ENCODE results near the gene CCDC12. TPM values are rescaled to one million over a fixed set of nuclear protein-coding genes. Genes with fewer than 3 reads are reported as not detected.

CCDC12 gene
- total RNA-seq, 4 donors from 2014 or later = 14.3 to 52.2 (median 42.0) TPM

- TF ChIP-seq CTCF (IDR thresholded peaks at IDR 0.05) (no peak), POLR2A (IDR thresholded peaks at IDR 0.05) (no peak), EP300 (IDR thresholded peaks at IDR 0.05) (no peak), POLR2AphosphoS5 (IDR thresholded peaks at IDR 0.05) (no peak)
- Histone ChIP-seq H3K4me3 (peak overlapping the region in 1 of 2 donors; percentile 73), H3K27ac (no peak overlapping the region), H3K36me3 (no peaks in the 10 kb centered on the region), H3K27me3 (peaks cover 27% of the 10 kb centered on the region), H3K4me1 (peaks cover 0 to 68% (median 14%) of the 10 kb centered on the region in 3 donors), H3K9me3 (no peaks in the 10 kb centered on the region)
- 100% methylated on average over 1 of the region's 7 CpGs; no CpG with 5 or more reads in 1 of the 2 donors for WGBS, 2 donors (ENCODE audit: low coverage in 1 of 2)
- ATAC-seq = no peak
Measured at GRCh38 chr3:46884929-46885328, 91.6 kb downstream of the CCDC12 start.

GRCh38 chr3:46884427-46884826 lies 92.1 kb downstream of the CCDC12 start:
- no peak overlapping the region for H3K27ac ChIP-seq
- no peak for ATAC-seq
- no peak for TF ChIP-seq POLR2A (IDR thresholded peaks at IDR 0.05)
- TF ChIP-seq EP300 (IDR thresholded peaks at IDR 0.05) = no peak
- no peak for TF ChIP-seq POLR2AphosphoS5 (IDR thresholded peaks at IDR 0.05)
- TF ChIP-seq CTCF (IDR thresholded peaks at IDR 0.05) = no peak

GRCh38 chr3:46883830-46884185 lies 92.7 kb downstream of the CCDC12 start:
- peaks cover 0 to 65% (median 14%) of the 10 kb centered on the region in 3 donors for H3K4me1 ChIP-seq
- peaks cover 27% of the 10 kb centered on the region for H3K27me3 ChIP-seq
- ATAC-seq = no peak
- peak overlapping the region; percentile 56 to 73 for H3K4me3 ChIP-seq
- no peaks in the 10 kb centered on the region for H3K36me3 ChIP-seq
- 0% methylated on average over 1 of the region's 4 CpGs; no CpG with 5 or more reads in 1 of the 2 donors for WGBS, 2 donors (ENCODE audit: low coverage in 1 of 2)
- TF ChIP-seq POLR2AphosphoS5 (IDR thresholded peaks at IDR 0.05) (no peak), EP300 (IDR thresholded peaks at IDR 0.05) (no peak), CTCF (IDR thresholded peaks at IDR 0.05) (no peak), POLR2A (IDR thresholded peaks at IDR 0.05) (no peak)
- H3K9me3 ChIP-seq = no peaks in the 10 kb centered on the region
- H3K27ac ChIP-seq = peak overlapping the region in 2 of 4 donors; percentile 86 to 92

More at GRCh38 chr3:46884427-46884826, 92.1 kb downstream of the CCDC12 start:
- H3K27me3 ChIP-seq = peaks cover 27% of the 10 kb centered on the region
- H3K4me1 ChIP-seq = peaks cover 0 to 65% (median 14%) of the 10 kb centered on the region in 3 donors
- no peaks in the 10 kb centered on the region for H3K36me3 ChIP-seq
- 71% methylated on average over 4 of the region's 5 CpGs; no CpG with 5 or more reads in 1 of the 2 donors for WGBS, 2 donors (ENCODE audit: low coverage in 1 of 2)
- H3K4me3 ChIP-seq = peak overlapping the region in 1 of 2 donors; percentile 73
- H3K9me3 ChIP-seq = no peaks in the 10 kb centered on the region

GRCh38 chr3:46883054-46883829 lies 93.3 kb downstream of the CCDC12 start:
- WGBS, 2 donors (ENCODE audit: low coverage in 1 of 2) = 27% methylated on average over 3 of the region's 78 CpGs; no CpG with 5 or more reads in 1 of the 2 donors

More at GRCh38 chr3:46883054-46883829, 93.3 kb downstream of the CCDC12 start:
- TF ChIP-seq EP300 (IDR thresholded peaks at IDR 0.05) (no peak), POLR2AphosphoS5 (IDR thresholded peaks at IDR 0.05) (no peak), POLR2A (IDR thresholded peaks at IDR 0.05) (no peak), CTCF (IDR thresholded peaks at IDR 0.05) (no peak)
- Histone ChIP-seq H3K4me3 (peak overlapping the region; percentile 56 to 73), H3K4me1 (peaks cover 0 to 67% (median 14%) of the 10 kb centered on the region in 3 donors), H3K27ac (peak overlapping the region; percentile 40 to 92 (median 87)), H3K9me3 (no peaks in the 10 kb centered on the region), H3K36me3 (no peaks in the 10 kb centered on the region), H3K27me3 (peaks cover 27% of the 10 kb centered on the region)
- peak; percentile 58 for ATAC-seq

Measured in gastroesophageal sphincter (tissue), 4 donors.